Fibroblast of lung (primary cell): ENCODE results near the gene ZNF609. TPM values are rescaled to one million over a fixed set of nuclear protein-coding genes. Genes with fewer than 3 reads are reported as not detected.
A peak's percentile ranks its signal among the peaks of the same experiment; 100 is the strongest.

Experiments
- DNase-seq, 2 donors: peaks; one replicate each; pipeline versions ENCODE4 v3.0.0 to v3.0.0-alpha.2; 2010; ENCODE audit warnings: low read depth in 2 of 2
- H2AFZ ChIP-seq: 2 replicates; pipeline ENCODE4 v1.5.1; 2012; ENCODE audit warnings: low read length, control low read depth, inconsistent platforms
- H3K27ac ChIP-seq: 2 replicates; pipeline ENCODE4 v1.5.1; 2011; ENCODE audit warnings: low read length, control low read depth; ENCODE audit not compliant: insufficient read depth
- H3K27me3 ChIP-seq: 2 replicates; pipeline ENCODE4 v1.5.1; 2011; ENCODE audit warnings: mild to moderate bottlenecking, low read length; ENCODE audit not compliant: control insufficient read depth, insufficient read depth
- H3K36me3 ChIP-seq: 2 replicates; pipeline ENCODE4 v1.5.1; 2011; ENCODE audit warnings: low read length; ENCODE audit not compliant: control insufficient read depth, insufficient read depth
- H3K4me1 ChIP-seq: 2 replicates; pipeline ENCODE4 v1.5.1; 2011; ENCODE audit warnings: low read length; ENCODE audit not compliant: control insufficient read depth, insufficient read depth; ENCODE audit errors: extremely low read depth
- H3K4me2 ChIP-seq: 2 replicates; pipeline ENCODE4 v1.5.1; 2011; ENCODE audit warnings: low read length, control low read depth; ENCODE audit not compliant: insufficient read depth; ENCODE audit errors: extremely low read depth
- H3K4me3 ChIP-seq, 4 experiments: fragments of 200-600 bp in 1 of 4; sonication (generic) in 1 of 4; replicated peaks in 1 of 4; 2 replicates each; pipeline ENCODE4 v1.5.1; 2011 to 2016; ENCODE audit warnings: low read length in 4 of 4, low read depth in 3 of 4, mild to moderate bottlenecking in 3 of 4, control low read depth in 2 of 4, inconsistent platforms in 1 of 4, mixed read lengths in 1 of 4; ENCODE audit not compliant: insufficient read depth in 1 of 4; ENCODE audit errors: control extremely low read depth in 1 of 4
- H3K79me2 ChIP-seq: 2 replicates; pipeline ENCODE4 v1.5.1; 2012; ENCODE audit warnings: mild to moderate bottlenecking, low read length, inconsistent platforms; ENCODE audit not compliant: control insufficient read depth, insufficient read depth
- H3K9ac ChIP-seq: 2 replicates; pipeline ENCODE4 v1.5.1; 2011; ENCODE audit warnings: mild to moderate bottlenecking, low read length, control low read depth; ENCODE audit not compliant: insufficient read depth
- H3K9me3 ChIP-seq: 2 replicates; pipeline ENCODE4 v1.5.1; 2012; ENCODE audit warnings: low read depth, low read length; ENCODE audit not compliant: control insufficient read depth, insufficient read depth
- H4K20me1 ChIP-seq: 2 replicates; pipeline ENCODE4 v1.5.1; 2011; ENCODE audit warnings: low read length; ENCODE audit not compliant: control insufficient read depth, insufficient read depth; ENCODE audit errors: extremely low read depth
- EZH2 ChIP-seq: IDR thresholded peaks from 2 replicates; pipeline ENCODE4 v1.5.1; 2012; ENCODE audit warnings: low read length, control low read depth, mild to moderate bottlenecking; ENCODE audit errors: missing control alignments
- polyA plus RNA-seq, 2 donors: library from polyadenylated mRNA; depleted of rRNA in 1 of 2; stranded (reverse) in 1 of 2; unstranded in 1 of 2; fragments of >200 nt; gene quantifications; 2 replicates each; pipeline ENCODE4 v1.2.1, GENCODE V29; 2011 to 2012; ENCODE audit warnings: missing spikeins in 1 of 2
- total RNA-seq: library from RNA; depleted of rRNA; stranded (reverse); fragments of >200 nt; gene quantifications from 2 replicates; pipeline ENCODE4 v1.2.1, GENCODE V29; 2014
- TF ChIP-seq, protein P1 (sequence below), 2 donors: IDR thresholded peaks in 1 of 2; conservative IDR thresholded peaks in 1 of 2; 1 replicate in 1 of 2; 2 replicates in 1 of 2; pipeline ENCODE4 v1.5.1; 2011 to 2012; ENCODE audit warnings: low read length in 2 of 2, control low read depth in 1 of 2, inconsistent platforms in 1 of 2, low read depth in 1 of 2, mild to moderate bottlenecking in 1 of 2

The ZNF609 gene
- total and polyA plus RNA-seq, 2 donors (not counting 1 experiment from before 2014, with no cell fraction given) = 10.8 to 14.7 TPM

DNA sequence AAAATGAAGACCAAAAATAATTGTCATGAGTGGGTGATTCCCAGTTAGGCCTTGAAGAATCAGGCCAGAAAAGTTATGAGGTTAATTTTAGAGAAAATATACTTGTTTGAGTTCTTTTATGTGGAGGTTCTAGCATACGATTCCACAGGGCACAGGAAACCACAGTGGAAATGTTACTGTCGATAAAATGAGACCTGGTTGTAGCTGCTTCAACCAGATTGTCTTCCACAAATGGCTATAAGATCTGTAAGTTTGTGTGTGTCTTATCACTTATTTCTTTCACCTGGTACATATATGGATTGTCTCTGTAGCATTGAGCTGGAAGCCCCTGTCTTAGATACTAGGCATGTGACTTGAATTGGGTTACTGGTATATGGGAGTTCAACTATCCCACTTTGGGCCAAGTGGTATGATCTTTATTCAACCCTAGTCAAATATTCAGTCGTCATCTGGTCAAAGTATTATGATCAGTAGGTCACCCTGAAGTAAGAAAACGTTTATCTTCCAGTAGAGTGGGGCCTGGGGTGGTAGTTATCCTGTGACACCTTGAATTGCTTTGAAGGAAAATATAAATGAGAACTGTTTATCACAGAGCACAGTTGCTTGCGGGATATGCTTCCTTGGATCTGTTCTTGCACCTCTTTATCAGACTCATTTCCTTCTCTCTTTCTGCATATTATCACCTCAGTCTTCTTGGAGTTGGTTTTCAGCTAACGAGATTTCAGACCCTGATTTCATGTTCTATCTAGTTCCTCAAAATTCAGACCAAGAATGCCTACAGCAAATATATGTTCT is 21.5 kb upstream of the ZNF609 start:
- no peak overlapping the region for H3K4me2 ChIP-seq

DNA sequence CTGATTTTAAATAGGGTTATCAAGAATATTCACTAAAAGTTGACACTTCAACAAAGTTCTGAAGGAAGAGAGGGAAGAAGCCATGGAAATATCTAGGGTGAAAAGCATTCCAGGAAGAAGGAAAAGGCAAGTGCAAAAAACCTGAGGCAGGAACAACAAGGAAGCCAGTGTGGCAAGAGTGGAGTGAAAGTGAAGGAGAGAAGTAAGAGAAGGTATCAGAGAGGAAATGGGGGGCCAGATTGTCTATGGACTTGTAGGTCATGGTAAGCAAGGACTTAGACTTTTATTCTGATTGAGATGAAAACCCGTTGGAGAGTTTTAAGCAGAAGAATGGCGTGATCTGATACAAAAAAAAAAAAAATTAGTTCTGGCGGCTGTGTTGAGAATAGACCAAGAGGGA is 18.5 kb upstream of the ZNF609 start:
- Histone ChIP-seq H3K27ac (no peak overlapping the region), H2AFZ (no peak overlapping the region), H3K4me3 (no peak overlapping the region), H4K20me1 (no peaks in the 10 kb centered on the region), H3K4me1 (peaks cover 5% of the 10 kb centered on the region), H3K9me3 (no peaks in the 10 kb centered on the region), H3K9ac (no peak overlapping the region), H3K36me3 (no peaks in the 10 kb centered on the region), H3K27me3 (no peaks in the 10 kb centered on the region), H3K79me2 (no peaks in the 10 kb centered on the region), H3K4me2 (no peak overlapping the region)
- TF ChIP-seq, protein P1, sequence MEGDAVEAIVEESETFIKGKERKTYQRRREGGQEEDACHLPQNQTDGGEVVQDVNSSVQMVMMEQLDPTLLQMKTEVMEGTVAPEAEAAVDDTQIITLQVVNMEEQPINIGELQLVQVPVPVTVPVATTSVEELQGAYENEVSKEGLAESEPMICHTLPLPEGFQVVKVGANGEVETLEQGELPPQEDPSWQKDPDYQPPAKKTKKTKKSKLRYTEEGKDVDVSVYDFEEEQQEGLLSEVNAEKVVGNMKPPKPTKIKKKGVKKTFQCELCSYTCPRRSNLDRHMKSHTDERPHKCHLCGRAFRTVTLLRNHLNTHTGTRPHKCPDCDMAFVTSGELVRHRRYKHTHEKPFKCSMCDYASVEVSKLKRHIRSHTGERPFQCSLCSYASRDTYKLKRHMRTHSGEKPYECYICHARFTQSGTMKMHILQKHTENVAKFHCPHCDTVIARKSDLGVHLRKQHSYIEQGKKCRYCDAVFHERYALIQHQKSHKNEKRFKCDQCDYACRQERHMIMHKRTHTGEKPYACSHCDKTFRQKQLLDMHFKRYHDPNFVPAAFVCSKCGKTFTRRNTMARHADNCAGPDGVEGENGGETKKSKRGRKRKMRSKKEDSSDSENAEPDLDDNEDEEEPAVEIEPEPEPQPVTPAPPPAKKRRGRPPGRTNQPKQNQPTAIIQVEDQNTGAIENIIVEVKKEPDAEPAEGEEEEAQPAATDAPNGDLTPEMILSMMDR (conservative IDR thresholded peaks at IDR 0.05 in 1 of 2, IDR thresholded peaks at IDR 0.05 in 1 of 2; ENCODE audit: low read depth in 1 of 2, low read length in 2 of 2) = no peak
- no peak for TF ChIP-seq EZH2
- DNase-seq = no peak

More for the DNA sequence above, 21.5 kb upstream of the ZNF609 start:
- Histone ChIP-seq H3K27ac (no peak overlapping the region), H3K9ac (no peak overlapping the region), H3K27me3 (no peaks in the 10 kb centered on the region), H4K20me1 (no peaks in the 10 kb centered on the region), H3K4me3 (no peak overlapping the region), H3K4me1 (no peaks in the 10 kb centered on the region), H3K79me2 (no peaks in the 10 kb centered on the region), H3K9me3 (no peaks in the 10 kb centered on the region), H2AFZ (no peak overlapping the region), H3K36me3 (no peaks in the 10 kb centered on the region)
- no peak for DNase-seq
- TF ChIP-seq, protein P1 (conservative IDR thresholded peaks at IDR 0.05 in 1 of 2, IDR thresholded peaks at IDR 0.05 in 1 of 2; ENCODE audit: low read depth in 1 of 2, low read length in 2 of 2) = no peak
- no peak for TF ChIP-seq EZH2

DNA sequence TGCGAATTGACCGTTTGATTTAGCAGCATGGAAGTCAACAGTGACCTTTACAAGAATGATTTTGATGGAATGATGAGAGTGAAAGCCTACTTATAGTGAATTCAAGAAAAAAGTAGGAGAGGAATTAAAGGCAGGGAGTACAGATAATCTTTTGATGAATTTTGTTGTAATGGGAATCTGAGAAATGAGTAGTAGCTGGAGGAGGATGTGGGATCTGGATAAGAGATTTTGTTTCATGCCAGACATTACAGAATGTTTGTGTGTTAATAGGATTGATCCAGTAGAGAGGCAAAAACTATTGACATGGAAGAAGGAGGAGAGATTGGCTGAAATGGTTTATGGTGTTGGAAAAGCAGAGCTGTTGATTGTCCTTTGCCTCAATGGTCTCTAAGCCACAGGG is 17.4 kb upstream of the ZNF609 start:
- H3K9me3 ChIP-seq = no peaks in the 10 kb centered on the region
- H3K9ac ChIP-seq = no peak overlapping the region
- TF ChIP-seq EZH2 = no peak
- TF ChIP-seq, protein P1 (conservative IDR thresholded peaks at IDR 0.05 in 1 of 2, IDR thresholded peaks at IDR 0.05 in 1 of 2; ENCODE audit: low read depth in 1 of 2, low read length in 2 of 2) = no peak
- H3K27ac ChIP-seq = no peak overlapping the region
- H2AFZ ChIP-seq = no peak overlapping the region
- H3K27me3 ChIP-seq = no peaks in the 10 kb centered on the region
- H3K4me2 ChIP-seq = no peak overlapping the region
- H3K36me3 ChIP-seq = no peaks in the 10 kb centered on the region
- peak in 1 of 2 donors; percentile 58 for DNase-seq
- H4K20me1 ChIP-seq = no peaks in the 10 kb centered on the region
- H3K79me2 ChIP-seq = no peaks in the 10 kb centered on the region
- H3K4me3 ChIP-seq = no peak overlapping the region
- H3K4me1 ChIP-seq = peaks cover 5% of the 10 kb centered on the region
